AG10803 (cell line): ENCODE results near the gene AJM1.
"Not testable (repeated sequence)": the region's sequence is repeated elsewhere in the genome, so short reads cannot be mapped to it uniquely, and the experiment has no call there.

Source experiments
- DNase-seq: peaks from one replicate; pipeline ENCODE4 v3.0.0; 2010; ENCODE audit warnings: low read depth
- H3K4me3 ChIP-seq: 2 replicates; pipeline ENCODE4 v1.5.1; 2011; ENCODE audit warnings: mild to moderate bottlenecking, low read length, control low read depth
- TF ChIP-seq, protein P1 (sequence below): conservative IDR thresholded peaks from 2 replicates; pipeline ENCODE4 v1.5.1; 2011; ENCODE audit warnings: mild to moderate bottlenecking, low read length, control low read depth, inconsistent platforms

The AJM1 gene

GRCh38 chr9:136835932-136836904, 6.1 kb upstream of the AJM1 start:
- no peak overlapping the region for H3K4me3 ChIP-seq
- TF ChIP-seq, protein P1, sequence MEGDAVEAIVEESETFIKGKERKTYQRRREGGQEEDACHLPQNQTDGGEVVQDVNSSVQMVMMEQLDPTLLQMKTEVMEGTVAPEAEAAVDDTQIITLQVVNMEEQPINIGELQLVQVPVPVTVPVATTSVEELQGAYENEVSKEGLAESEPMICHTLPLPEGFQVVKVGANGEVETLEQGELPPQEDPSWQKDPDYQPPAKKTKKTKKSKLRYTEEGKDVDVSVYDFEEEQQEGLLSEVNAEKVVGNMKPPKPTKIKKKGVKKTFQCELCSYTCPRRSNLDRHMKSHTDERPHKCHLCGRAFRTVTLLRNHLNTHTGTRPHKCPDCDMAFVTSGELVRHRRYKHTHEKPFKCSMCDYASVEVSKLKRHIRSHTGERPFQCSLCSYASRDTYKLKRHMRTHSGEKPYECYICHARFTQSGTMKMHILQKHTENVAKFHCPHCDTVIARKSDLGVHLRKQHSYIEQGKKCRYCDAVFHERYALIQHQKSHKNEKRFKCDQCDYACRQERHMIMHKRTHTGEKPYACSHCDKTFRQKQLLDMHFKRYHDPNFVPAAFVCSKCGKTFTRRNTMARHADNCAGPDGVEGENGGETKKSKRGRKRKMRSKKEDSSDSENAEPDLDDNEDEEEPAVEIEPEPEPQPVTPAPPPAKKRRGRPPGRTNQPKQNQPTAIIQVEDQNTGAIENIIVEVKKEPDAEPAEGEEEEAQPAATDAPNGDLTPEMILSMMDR, result no peak
- DNase-seq, result no peak

GRCh38 chr9:136837146-136837855, 5.0 kb upstream of the AJM1 start:
- TF ChIP-seq, protein P1, result no peak
- H3K4me3 ChIP-seq, result no peak overlapping the region
- no peak for DNase-seq

DNA sequence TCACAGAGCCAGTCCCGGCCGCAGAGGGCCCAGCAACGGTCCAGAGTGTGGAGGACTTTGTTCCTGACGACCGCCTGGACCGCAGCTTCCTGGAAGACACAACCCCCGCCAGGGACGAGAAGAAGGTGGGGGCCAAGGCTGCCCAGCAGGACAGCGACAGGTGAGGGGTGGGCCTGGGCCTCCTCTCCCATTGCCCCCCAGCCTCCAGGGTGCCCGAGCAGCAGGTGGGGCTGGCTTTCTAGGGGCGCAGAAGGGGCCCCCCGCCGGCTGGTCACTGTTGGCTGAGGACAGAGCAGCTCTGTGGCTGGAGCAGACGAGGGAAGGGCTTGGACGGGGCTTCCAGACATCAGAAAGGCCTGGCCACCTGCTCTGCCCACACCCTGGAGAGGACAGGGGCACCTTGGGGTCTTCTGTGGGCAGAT, 4.4 kb upstream of the AJM1 start:
- DNase-seq, H3K4me3 ChIP-seq: not testable (repeated sequence)

- TF ChIP-seq, protein P1, result no peak
- no peak overlapping the region for H3K4me3 ChIP-seq
- DNase-seq, result no peak
These were observed 3.7 kb upstream of the AJM1 start for GRCh38 chr9:136838314-136839228.

GRCh38 chr9:136839229-136840139, 2.8 kb upstream of the AJM1 start:
- DNase-seq, result no peak
- TF ChIP-seq, protein P1, result no peak

GRCh38 chr9:136840140-136840876, 2.0 kb upstream of the AJM1 start:
- DNase-seq, result no peak
- TF ChIP-seq, protein P1, result no peak
- H3K4me3 ChIP-seq, result no peak overlapping the region

More at GRCh38 chr9:136839229-136840139, 2.8 kb upstream of the AJM1 start:
- H3K4me3 ChIP-seq, result no peak overlapping the region
